GF-D8 (cell line): ENCODE measurements around the gene RFTN1.

Source experiments
- DNase-seq: peaks from one replicate; lab custom pipeline; 2025; lab: John Stamatoyannopoulos, UW

RFTN1 gene

DNA sequence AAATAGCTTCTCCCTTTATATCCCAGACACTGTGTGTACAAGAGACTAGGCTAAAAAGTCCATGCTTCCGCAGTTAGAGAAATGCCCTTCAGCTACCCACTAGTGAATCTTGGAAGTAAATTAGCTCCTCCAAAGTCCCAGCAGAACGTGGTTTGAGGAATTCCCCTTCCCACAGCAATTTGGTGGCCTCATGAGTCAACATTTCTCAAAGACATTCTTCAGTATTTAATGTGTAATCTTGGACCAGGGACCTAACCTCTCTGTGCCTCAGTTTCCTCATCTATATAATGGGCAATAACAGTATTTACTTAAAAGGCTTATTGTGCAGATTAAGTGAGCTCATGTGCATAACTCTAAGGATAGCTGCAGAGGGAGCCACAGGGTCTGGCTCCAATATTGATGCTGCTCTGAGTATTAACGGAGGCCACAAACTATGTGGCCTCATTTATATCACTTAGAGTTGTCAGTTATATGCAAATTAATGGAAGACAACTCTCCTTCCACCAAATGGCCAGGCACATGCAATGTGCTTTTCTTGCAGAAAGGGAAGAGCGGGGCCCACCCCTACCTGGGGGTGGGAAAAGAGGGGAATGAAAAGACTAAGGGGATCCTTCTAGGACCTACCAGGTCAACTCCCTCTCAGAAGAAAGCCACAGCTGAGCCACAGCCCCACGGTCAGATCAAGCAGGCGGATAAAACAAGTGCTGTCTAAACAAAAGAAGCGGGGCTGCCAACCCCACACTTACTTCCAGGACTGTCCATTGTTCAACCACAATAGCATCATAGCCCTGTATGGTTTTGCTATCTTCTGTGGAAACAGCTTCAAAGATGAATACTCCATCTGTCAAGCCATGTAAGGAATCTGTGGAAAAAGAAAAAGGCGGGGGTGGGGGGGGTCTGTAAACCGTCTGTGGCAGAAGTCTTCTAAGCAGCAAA lies 156.0 kb downstream of the RFTN1 start:
- no peak for DNase-seq

DNA sequence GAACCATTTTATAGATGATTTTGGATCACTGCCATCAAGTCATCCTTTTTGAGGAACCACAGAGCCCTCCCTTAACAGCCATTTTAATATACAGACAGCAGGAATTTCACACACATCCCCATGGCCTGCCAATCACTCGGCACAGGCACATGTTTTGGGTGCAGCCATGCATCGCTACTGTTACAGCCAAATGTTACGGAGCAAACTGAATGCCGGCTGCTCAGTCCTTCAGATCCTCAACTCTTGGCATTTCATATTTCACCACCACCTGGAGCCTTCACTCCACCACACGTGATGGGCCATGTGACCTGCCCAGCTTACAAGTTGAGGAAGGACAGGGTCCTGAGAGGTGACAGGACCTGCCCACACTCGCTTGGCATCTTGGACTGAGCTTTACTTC lies 157.7 kb downstream of the RFTN1 start:
- DNase-seq = no peak

DNA sequence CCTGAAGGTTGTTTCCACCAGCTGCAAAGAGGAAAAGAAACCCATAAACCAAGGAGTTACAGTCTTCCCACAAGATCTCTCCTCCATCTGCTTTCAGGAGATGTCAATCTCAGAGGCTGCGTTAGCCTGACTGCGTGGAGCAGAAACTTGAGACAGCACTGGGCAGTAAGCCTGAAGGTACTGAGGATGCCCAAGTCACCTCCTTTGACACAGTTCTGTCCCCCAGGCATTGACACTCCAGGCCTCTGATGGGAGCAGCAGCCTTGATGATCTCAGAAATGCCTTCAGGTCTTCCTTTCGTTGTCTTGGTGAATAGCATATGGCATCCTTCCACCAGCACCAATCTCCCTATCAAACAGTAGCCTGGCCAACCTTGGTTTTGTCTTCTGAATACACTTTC lies 159.2 kb downstream of the RFTN1 start:
- no peak for DNase-seq

DNA sequence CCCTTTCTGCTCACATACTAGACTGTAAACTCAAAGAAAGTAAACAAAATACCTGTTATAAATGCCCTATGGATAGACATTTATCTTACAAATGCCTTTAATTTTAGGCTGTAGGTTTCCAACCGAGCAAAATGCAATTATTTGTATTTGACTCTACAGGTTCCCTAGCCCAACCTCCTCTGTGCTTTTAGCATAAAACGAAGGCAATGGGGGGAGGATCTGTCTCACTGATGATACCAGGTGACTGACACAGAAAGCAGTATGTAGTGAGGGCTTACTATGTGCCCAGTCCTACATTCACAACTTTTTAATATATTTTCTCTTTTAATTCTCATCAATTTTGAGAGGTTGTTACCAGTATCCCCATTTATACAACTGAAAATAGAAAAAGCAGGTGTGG lies 161.1 kb downstream of the RFTN1 start:
- no peak for DNase-seq

DNA sequence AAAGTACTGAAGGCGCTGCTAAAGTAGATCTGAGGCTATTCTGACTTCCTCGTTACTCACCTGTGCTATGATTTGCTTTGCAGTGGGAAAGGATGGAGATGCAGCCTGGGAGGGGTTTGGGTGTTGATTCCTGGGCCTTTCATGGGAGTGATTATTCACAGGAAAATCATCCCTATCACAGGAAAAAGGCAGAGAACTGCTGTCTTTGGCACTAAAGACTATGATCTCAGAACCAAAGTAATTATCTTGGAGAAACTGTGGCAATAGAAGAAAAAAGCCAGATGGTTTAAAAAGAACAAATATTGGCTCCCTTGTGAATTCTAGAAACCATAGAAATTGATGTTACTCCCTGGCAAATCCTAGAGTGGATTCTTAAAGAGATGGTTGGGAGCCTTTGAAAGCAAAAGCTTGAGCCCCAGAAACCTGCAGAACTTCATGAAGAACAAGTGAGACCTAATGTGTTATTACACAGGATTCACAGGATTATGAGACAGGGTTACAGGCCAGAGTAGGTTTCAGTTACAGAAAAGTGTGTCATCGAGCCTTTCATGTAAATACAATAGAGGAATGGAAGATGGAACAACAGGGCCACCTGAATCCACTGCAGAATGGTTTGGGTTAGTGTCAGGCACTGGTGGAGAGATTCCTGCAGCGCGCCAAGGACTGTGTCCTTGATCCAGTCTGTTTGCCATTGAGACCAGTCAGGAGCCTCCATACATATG lies 162.7 kb downstream of the RFTN1 start:
- no peak for DNase-seq

DNA sequence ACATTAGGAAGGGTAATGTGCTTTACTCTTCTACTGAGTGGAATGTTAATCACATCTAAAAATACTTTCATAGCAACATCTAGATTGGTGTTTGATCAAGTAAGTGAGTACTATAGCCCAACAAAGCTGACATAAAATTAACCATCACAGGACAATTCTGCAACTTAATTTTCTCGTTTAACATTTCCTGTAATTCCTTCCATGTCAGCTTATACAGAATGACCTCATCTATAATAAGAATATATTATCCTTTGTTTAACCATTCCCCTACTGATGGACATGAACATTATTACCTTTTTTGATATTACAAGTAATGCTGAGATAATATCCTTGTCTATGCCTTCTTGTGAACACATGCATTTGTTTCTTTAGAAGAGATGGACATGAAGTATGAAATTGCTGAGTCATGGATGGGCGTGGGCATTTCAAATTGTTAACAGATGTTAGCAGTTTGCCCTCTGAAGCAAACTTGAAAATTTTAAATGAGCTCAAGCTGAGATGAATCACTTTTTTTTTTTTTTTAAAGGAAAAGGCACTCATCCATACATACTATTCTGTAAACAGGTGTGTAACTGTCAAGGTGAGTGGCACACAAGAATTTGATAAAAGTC lies 163.4 kb downstream of the RFTN1 start:
- DNase-seq = no peak

DNA sequence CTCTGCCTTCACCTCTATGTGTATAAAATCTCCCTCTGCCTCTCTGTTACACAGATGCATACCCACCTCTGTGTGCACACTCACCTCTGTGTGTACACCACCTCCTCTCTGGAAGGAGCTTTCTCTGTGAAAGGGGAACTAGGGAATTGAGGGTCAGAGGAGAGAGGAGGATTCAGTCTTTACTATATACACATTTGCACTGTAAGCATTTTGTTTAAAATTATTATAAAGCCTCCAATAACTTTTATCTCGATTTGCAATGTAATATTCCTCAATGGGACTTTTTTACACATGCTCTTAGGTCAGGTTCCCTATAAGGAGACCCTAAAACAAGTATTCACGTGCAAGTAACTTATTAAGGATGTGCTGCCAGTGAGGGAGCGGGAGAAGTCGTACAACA lies 166.0 kb downstream of the RFTN1 start:
- DNase-seq = no peak

DNA sequence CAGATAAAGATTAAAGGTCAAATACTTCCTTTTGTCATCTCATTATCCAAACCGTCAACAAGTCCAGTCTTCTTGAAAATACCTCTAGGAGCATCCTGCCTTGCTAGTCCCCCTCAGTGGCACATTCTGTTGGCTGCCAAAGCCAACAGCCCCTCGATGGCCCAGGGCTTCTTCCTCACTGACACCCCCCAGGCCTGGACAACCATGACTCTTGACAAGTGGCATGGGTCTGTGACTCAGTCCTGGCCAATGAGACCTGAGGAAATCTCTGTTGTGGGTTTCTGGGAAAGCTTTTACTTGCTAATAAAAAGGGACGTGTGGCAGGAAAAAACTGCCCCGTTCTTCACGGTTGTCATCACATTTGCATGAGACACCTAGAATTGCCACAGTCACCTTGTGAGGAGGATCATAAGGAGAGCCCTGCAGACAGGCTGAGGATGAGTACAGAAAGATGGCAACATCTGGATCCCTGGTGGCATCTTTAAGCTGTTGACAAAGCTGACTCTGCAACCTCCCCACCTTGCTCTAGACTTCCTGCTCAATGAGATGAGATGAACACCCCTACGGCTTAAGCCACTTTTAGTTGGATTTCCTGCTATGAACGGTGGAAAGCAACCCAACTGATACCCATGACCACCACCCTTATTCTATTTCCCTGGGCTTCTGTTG lies 167.0 kb downstream of the RFTN1 start:
- DNase-seq = no peak

DNA sequence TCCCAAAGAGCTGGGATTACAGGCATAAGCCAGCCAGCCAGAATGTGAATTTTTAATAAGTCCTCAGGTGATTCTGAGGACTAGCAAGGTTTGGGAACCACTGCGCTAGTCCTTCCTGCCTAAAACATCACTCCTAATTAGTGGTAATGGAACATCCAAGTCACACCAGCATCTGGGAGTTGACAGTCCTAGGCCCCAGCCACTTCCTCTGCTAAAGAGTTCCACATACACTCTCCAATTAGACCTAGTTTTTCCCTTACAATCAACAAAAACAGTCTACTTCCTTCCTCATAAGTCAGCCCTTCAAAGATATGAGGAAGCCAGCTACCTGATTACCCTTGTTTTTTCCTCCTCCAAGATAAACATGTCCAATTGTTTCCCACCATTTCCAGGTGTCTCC lies 170.4 kb downstream of the RFTN1 start:
- peak; percentile 5 for DNase-seq

DNA sequence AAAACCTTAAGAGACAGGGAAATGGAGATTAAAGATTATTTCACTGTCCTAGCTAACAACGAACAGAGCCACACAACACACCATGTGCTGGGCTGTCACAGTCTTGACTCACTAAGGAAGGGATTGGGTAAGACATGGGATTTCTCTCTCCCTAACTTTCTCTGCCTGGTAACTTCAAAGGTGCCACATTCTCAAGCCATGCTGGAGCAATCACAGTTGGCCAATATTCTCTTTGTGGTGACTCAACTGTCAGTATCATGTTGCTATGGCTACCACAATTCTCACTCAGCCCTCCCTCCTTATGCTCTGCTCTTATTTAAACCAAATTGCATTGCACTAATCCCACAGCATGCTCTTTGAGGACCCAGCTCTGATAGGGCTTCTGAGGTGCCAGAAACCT lies 174.5 kb downstream of the RFTN1 start:
- DNase-seq = peak; percentile 57

DNA sequence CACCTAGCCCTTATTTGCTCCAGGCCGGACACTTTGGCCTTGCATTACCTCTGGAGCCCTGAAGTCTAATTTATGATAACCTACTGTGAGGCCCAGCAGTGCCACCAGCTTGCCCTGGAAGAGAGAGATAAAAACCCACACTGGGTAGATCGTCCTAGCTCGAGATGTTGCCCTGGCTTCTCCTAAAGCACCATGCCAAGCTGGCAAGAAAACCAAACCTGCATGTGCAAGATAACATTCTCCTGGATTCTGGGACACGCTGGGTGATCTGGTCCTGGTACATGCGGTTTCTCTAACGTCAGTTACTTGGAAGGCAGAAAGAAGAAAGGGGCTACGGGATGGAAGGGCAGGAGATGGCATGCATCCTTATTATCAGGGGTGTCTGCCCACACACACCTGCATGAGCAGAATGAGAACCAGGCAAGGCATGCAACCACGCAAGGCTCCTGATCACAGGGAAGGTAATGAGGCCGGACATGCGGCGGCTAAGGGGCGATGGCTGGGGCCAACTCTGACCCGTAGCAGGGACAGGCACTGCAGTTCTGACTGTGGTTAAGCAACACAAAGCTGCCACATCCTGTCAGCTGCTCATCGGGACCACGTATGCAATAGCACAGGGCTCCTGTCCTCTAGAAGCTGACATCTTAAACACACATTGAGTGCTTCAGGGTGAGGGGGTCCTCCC lies 175.5 kb downstream of the RFTN1 start:
- peak; percentile 31 for DNase-seq

DNA sequence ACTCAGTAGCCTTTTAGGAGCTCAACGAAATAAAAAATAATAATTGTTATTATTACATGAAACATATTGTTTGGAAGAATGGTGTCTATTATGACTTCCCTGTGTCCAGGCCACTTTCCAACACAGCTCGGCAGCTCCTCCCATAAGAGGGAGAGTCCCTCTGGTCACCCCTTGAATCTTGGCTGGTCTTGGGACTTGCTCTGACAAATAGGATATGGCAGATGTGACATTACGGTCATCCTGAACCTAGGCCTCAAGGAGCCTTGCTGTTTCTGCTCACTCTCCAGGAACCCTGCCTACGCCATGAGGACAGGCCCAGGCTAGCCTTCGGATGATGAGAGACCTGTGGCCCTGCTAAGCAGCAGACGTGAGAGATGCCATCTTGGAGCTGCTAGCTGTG lies 176.7 kb downstream of the RFTN1 start:
- DNase-seq = no peak

DNA sequence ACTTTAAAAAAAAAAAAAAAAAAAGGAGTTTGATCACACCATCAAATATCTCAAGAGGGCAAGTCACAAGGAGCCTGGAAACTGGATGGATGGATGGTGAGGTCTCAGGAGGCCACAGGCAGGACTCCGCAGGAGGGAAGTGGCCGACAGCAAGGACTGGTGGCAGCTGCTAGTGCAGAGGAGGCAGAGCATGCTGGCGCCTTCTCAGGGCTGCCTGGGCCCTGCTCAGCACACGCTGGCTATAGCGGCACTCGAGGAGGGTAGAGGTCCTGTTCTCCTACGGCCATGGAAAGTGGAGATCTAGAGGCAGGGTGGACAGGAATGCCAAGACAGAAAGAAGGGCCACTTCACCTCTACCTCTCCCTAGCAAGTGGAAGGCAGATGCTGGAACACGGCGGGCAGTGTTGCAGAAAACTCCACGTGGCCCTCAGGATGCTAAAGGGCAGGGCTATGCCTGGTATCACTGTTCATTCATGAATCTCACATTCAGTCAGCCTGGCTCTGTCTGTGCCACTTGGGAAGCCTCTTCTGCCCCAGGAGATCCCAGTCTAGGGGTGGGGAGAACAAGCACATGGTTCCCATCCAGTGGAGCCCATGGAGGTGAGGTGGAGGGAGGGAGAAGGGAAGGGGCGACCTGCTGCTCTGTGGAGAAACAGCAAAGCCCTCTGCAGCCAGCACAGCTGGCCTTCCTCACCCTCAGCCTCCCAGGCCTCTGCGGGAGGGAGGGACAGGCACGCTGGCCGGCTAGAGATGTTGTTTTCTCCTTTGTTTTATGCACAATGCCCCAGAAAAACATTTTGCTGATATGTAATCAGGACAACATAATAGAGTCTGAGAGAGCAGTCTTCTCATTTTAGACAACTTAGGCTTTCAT lies 177.5 kb downstream of the RFTN1 start:
- no peak for DNase-seq

DNA sequence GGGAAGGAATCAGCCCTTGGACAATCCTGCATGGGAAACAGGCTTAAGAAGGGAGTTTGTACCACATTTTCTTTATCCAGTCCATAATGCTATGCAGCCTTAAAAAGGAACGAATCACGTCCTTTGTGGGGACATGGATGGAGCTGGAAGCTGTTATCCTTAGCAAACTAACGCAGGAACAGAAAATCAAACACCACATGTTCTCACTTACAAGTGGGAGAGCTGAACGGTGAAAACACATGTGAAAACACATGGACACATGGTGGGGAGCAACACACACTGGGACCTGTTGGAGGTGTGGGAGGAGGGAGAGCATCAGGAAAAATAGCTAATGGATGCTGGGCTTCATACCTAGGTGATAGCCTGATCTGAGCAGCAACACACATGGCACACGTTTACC lies 178.2 kb downstream of the RFTN1 start:
- no peak for DNase-seq

DNA sequence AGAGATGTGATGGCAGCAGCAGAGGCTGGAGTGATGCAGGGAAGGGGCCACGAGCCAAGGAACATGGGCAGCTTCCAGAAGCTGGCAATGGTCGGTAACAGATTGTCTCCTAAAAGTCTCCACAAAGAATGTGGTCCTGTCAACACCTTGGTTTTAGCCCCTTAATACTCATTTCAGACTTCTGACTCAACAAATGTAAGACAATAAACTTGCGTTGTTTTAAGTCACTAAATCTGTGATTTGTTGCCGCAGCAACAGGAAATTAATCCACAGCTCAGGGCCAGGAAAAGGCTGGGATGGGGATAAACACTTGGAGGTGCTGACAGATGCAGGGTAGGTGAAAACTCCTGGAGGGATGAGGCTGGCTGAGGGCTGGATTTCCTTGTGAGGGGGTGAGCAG lies 178.6 kb downstream of the RFTN1 start:
- no peak for DNase-seq

DNA sequence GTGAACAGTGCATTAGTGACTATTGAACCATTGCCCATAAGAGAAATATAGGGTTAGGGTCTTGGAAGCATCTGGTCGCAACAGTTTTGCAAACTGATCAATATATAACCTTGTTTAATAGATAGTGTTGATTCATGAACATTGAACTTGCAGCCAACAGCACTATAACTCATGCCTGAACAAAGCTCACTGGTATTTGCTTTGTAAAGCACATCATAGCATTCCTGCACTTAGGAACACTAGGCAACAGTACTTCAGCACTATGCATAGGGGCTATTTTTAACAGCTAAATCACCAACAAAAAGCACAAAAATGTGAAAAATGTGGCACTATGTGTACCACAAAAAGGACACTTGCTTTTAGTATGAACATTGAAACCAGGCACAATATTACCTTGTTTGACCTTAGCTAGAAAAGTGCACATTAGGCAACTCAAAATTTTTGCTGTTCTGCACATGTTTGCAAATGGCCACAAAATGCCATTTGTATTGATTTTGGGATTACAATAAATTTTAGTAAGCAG lies 180.5 kb downstream of the RFTN1 start:
- no peak for DNase-seq

DNA sequence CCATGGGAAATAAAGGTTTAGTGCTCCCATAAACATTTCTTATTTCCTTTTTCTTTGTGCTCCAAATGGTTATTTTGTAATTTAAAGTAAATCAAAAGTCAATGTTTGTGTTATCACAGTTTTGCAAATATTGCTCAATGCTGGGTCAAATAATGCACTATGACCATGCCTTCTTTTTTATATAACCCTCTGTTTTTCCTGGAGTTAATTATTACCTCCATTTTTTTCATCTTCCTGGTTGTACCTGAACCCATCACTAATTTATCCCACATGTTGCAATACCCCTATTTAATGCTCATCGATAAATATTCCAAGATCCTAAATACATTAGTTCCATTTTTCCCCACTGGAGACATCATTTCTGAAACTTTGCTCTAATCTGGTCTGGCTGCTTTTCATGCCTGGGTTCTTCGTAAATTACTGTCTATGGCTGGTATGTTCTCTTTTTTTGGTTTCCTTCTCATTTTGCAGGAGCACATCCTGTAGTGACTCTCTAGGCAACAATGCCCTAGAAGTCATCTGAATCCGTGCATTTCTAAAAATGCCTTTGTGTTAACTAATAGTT lies 182.1 kb downstream of the RFTN1 start:
- no peak for DNase-seq

DNA sequence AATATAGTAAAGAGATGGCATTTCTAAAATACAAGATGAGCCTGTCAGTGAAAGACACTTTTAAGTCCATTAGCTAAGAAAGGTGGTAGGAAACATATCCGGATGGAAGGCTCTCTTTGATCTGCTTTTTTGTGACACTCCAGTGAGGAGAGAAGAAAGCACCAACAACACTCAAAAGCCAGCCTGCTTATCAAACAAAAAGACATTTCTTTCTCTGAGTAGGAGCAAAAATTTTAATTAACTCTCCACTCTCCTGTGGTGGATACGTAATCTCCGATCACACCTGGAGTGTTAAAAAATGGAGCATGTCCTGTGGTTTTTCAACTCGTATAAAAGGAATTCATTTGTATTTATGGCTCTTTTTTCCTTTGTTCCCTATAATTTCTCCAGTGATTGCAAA lies 183.1 kb downstream of the RFTN1 start:
- no peak for DNase-seq

DNA sequence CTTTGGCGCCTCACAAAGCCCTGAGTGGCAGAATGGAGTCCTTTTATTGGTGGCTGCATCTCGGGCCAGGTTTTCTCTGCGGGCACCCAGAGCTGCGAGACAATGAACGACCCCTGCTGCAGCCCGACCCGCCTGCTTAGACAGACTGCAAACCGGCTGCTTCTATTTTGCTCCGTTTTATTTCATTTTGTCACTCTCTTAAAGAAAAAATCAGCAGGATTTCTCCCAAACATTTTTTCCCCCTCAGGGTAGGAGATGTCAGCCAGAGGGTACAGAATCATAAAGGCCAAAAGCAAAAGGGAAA lies 183.7 kb downstream of the RFTN1 start:
- no peak for DNase-seq

DNA sequence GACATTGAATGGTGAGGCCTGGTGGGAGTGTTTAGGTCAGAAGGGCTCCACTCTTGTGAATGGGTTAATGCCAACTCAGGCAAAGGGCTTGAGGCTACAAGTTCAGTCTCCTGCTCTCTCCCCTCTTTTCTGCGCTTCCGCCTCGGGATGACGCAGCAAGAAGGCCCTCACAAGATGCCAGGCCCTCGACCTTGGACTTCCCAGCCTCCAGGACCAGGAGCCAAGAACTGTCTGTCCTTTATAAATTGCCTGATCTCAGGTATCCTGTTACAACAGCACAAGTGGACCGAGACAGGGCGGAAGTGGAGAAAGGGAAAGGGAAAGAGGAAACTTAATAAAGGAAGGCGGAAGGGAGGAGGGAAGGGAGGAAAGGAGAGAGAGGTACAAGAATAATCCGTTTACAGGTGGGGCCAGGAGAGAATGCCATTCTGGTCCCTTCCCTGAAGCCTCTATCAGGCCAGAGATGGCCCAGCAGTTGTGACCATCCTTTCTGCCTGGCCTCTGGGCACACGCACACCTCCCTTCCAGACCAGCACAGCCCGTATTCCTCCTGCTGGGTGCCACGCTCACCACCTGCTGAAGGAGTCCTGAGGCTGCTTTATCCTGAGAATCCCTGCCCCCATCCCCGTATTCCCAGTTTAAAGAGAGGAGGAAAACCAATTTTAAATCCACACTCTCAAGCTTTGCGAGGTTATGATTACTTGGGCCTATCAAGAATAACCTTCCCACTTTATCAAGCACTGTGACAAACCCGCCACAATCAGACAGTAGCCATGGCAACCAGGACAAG lies 184.3 kb downstream of the RFTN1 start:
- no peak for DNase-seq
